GM12878 (cell line): ENCODE measurements around the gene DOK7. TPM values are rescaled to one million over a fixed set of nuclear protein-coding genes. Genes with fewer than 3 reads are reported as not detected.

Source experiments
- ATAC-seq: fragments of 200-7000 bp; cut with Tn5 transposase; 3 replicates; pipeline ENCODE4 v1.9.1; 2020; ENCODE audit warnings: mild to moderate bottlenecking, moderate library complexity
- BruUV-seq: library from RNA; stranded (reverse); fragments of 400-500 nt; replicated peaks from 2 replicates; lab custom pipeline; 2021; lab: Mats Ljungman, UMichigan
- CTCF ChIA-PET: fragments of 300-600 bp; sonication (Branson Sonifier 250); formaldehyde crosslinking; extraction: SDS; loops from one replicate; lab custom pipeline; 2021; ENCODE audit warnings: inconsistent platforms; lab: Yijun Ruan, JAX
- POLR2A ChIA-PET: fragments of 350-600 bp; formaldehyde crosslinking; extraction: SDS; loops from one replicate; lab custom pipeline; 2021; ENCODE audit warnings: inconsistent platforms; lab: Charles Lee
- RAD21 ChIA-PET: fragments of 300-600 bp; sonication (Branson Sonifier 250); formaldehyde crosslinking; loops from one replicate; lab custom pipeline; 2023; ENCODE audit warnings: antibody characterized with exemption; ENCODE audit not compliant: unreplicated experiment; lab: Charles Lee
- SMC1A ChIA-PET: fragments of 300-600 bp; sonication (Branson Sonifier 250); formaldehyde crosslinking; loops from one replicate; lab custom pipeline; 2023; ENCODE audit not compliant: unreplicated experiment, uncharacterized antibody; lab: Charles Lee
- DNase-seq: peaks from one replicate; pipeline ENCODE4 v3.0.0-alpha.2; 2011; ENCODE audit warnings: low read depth, low spot score
- FAIRE-seq: peaks from 3 replicates; lab custom pipeline; 2011; peaks lifted over from hg19 to GRCh38; lab: Jason Lieb, UNC
- H2AFZ ChIP-seq: 2 replicates; pipeline ENCODE4 v1.6.0; 2011; ENCODE audit warnings: low read depth, low read length, control low read depth; ENCODE audit not compliant: control insufficient read depth
- H3K27ac ChIP-seq: 2 replicates; pipeline ENCODE4 v1.5.1; 2011; ENCODE audit warnings: control low read depth; ENCODE audit not compliant: control insufficient read depth, insufficient read depth
- H3K27me3 ChIP-seq, 2 experiments: replicated peaks in 1 of 2; 2 replicates each; pipeline versions ENCODE4 v1.6.0 to v1.6.1; 2011; ENCODE audit warnings: low read length in 1 of 2; ENCODE audit not compliant: control insufficient read depth in 2 of 2, insufficient read depth in 2 of 2
- H3K36me3 ChIP-seq, 2 experiments: 2 replicates each; pipeline ENCODE4 v1.5.1; 2011; ENCODE audit warnings: low read length in 1 of 2; ENCODE audit not compliant: control insufficient read depth in 2 of 2, insufficient read depth in 2 of 2
- H3K4me1 ChIP-seq: 2 replicates; pipeline ENCODE4 v1.6.1; 2011; ENCODE audit warnings: mild to moderate bottlenecking, low read length, moderate library complexity, mixed read lengths; ENCODE audit not compliant: control insufficient read depth, insufficient read depth
- H3K4me2 ChIP-seq: 2 replicates; pipeline ENCODE4 v1.6.0; 2011; ENCODE audit warnings: control low read depth; ENCODE audit not compliant: control insufficient read depth, insufficient read depth
- H3K4me3 ChIP-seq: fragments of 200-600 bp; sonication (generic); 2 replicates; pipeline ENCODE4 v1.5.1; 2016
- H3K79me2 ChIP-seq: 2 replicates; pipeline ENCODE4 v1.6.0; 2011; ENCODE audit warnings: low read length; ENCODE audit not compliant: control insufficient read depth, insufficient read depth
- H3K9ac ChIP-seq: 2 replicates; pipeline ENCODE4 v1.8.0; 2011; ENCODE audit warnings: low read length, control low read depth, mixed read lengths; ENCODE audit not compliant: control insufficient read depth, insufficient read depth
- H3K9me3 ChIP-seq: replicated peaks from 3 replicates; pipeline ENCODE4 v1.5.1; 2011; ENCODE audit warnings: mild to moderate bottlenecking, low read length; ENCODE audit not compliant: control insufficient read depth, insufficient read depth
- H4K20me1 ChIP-seq: 2 replicates; pipeline ENCODE4 v1.6.0; 2011; ENCODE audit not compliant: control insufficient read depth, insufficient read depth
- BMI1 ChIP-seq: fragments of 450-650 bp; IDR thresholded peaks from 2 replicates; pipeline ENCODE4 v1.6.1; 2016; ENCODE audit warnings: mild to moderate bottlenecking, moderate library complexity, borderline replicate concordance
- BRCA1 ChIP-seq: IDR thresholded peaks from 2 replicates; pipeline ENCODE4 v1.6.1; 2011; ENCODE audit warnings: low read depth, low read length, improper control_type of control experiment
- EGR1 ChIP-seq, 2 experiments: IDR thresholded peaks; 1 replicate in 1 of 2; 2 replicates in 1 of 2; pipeline ENCODE4 v1.6.1; 2011 to 2012; ENCODE audit warnings: low read depth in 2 of 2, low read length in 2 of 2, borderline replicate concordance in 1 of 2, mild to moderate bottlenecking in 1 of 2, moderate library complexity in 1 of 2
- FOXM1 ChIP-seq: IDR thresholded peaks from 2 replicates; pipeline ENCODE4 v1.6.1; 2012; ENCODE audit warnings: low read depth, mild to moderate bottlenecking, inconsistent platforms, low read length, moderate library complexity
- PBX3 ChIP-seq: IDR thresholded peaks from 2 replicates; pipeline ENCODE4 v1.6.1; 2011; ENCODE audit warnings: mild to moderate bottlenecking, low read depth, low read length, moderate library complexity; ENCODE audit not compliant: insufficient replicate concordance
- RB1 ChIP-seq: fragments of 450-650 bp; formaldehyde crosslinking; IDR thresholded peaks from 2 replicates; pipeline ENCODE4 v1.6.1; 2017; ENCODE audit warnings: mild to moderate bottlenecking, borderline replicate concordance
- RCOR1 ChIP-seq: conservative IDR thresholded peaks from 2 replicates; pipeline ENCODE4 v1.6.1; 2012; ENCODE audit warnings: low read depth, low read length, improper control_type of control experiment
- STAT3 ChIP-seq: IDR thresholded peaks from 2 replicates; pipeline ENCODE4 v1.6.1; 2011; ENCODE audit warnings: low read depth, low read length, improper control_type of control experiment
- ZBTB33 ChIP-seq: fragments of 450-650 bp; IDR thresholded peaks from 2 replicates; pipeline ENCODE4 v1.6.1; 2017; ENCODE audit warnings: mild to moderate bottlenecking
- WGBS: methylation state at CpG from one replicate; pipeline ENCODE4 v1.1.6; 2016; ENCODE audit warnings: low lambda C conversion rate; ENCODE audit not compliant: insufficient replicate concordance, insufficient coverage; ENCODE audit errors: missing lambda C conversion rate; 5-methylcytosine and 5-hydroxymethylcytosine counted together
- in situ Hi-C: fragments of 300-500 bp; cut with MboI; formaldehyde crosslinking; loops from 9 replicates; pipeline ENCODE4 v1.14.3; 2018; ENCODE audit warnings: mixed read lengths
- intact Hi-C: fragments of 100-400 bp; cut with micrococcal nuclease; formaldehyde crosslinking; loops from one replicate; pipeline ENCODE4 v1.14.2; 2022; ENCODE audit not compliant: unreplicated experiment
- polyA plus RNA-seq, 11 experiments: library from polyadenylated mRNA; depleted of rRNA in 4 of 11; unstranded in 6 of 11; stranded (reverse) in 5 of 11; fragments of >200 nt; fragmentation: Nextera tagmentation in 4 of 11; fragmentation: Illumina TruSeq in 1 of 11; extraction: Ambion mirVana in 4 of 11; extraction: Trizol in 1 of 11; gene quantifications; 1 replicate in 1 of 11; 2 replicates in 10 of 11; pipeline versions ENCODE4 v1.2.1 to v1.2.3, GENCODE V29; 2011 to 2016; ENCODE audit warnings: inconsistent platforms in 2 of 11, missing spikeins in 2 of 11, low read depth in 1 of 11
- total RNA-seq, 4 experiments: library from RNA; depleted of rRNA in 3 of 4; stranded (reverse); fragments of >200 nt in 3 of 4; fragmentation: Illumina TruSeq in 1 of 4; extraction: Trizol in 1 of 4; gene quantifications; 2 replicates each; pipeline versions ENCODE4 v1.2.1 to v1.2.3, GENCODE V29; 2013 to 2021
- TF ChIP-seq, protein P1 (sequence below): fragments of 450-650 bp; formaldehyde crosslinking; IDR thresholded peaks from 2 replicates; pipeline ENCODE4 v1.4.0; 2020; ENCODE audit warnings: mild to moderate bottlenecking, moderate library complexity
- TF ChIP-seq, protein P2 (sequence below): IDR thresholded peaks from 2 replicates; pipeline ENCODE4 v1.6.1; 2011; ENCODE audit warnings: low read depth, mild to moderate bottlenecking, low read length, moderate library complexity, borderline replicate concordance; ENCODE audit errors: extremely low read depth
- TF ChIP-seq, protein P3 (sequence below): IDR thresholded peaks from 2 replicates; pipeline ENCODE4 v1.6.1; 2012; ENCODE audit warnings: low read depth, low read length, improper control_type of control experiment
- TF ChIP-seq, protein P4 (sequence below): IDR thresholded peaks from 2 replicates; pipeline ENCODE4 v1.6.1; 2011; ENCODE audit warnings: low read depth, low read length, improper control_type of control experiment, borderline replicate concordance

The DOK7 gene
- total and polyA plus RNA-seq, 10 of the 15 experiments (the other 5 are each of a cell fraction or from before 2014, with no cell fraction given): 0.04 to 0.46 (median 0.18) TPM; not detected in 4

- TF ChIP-seq, protein P1, sequence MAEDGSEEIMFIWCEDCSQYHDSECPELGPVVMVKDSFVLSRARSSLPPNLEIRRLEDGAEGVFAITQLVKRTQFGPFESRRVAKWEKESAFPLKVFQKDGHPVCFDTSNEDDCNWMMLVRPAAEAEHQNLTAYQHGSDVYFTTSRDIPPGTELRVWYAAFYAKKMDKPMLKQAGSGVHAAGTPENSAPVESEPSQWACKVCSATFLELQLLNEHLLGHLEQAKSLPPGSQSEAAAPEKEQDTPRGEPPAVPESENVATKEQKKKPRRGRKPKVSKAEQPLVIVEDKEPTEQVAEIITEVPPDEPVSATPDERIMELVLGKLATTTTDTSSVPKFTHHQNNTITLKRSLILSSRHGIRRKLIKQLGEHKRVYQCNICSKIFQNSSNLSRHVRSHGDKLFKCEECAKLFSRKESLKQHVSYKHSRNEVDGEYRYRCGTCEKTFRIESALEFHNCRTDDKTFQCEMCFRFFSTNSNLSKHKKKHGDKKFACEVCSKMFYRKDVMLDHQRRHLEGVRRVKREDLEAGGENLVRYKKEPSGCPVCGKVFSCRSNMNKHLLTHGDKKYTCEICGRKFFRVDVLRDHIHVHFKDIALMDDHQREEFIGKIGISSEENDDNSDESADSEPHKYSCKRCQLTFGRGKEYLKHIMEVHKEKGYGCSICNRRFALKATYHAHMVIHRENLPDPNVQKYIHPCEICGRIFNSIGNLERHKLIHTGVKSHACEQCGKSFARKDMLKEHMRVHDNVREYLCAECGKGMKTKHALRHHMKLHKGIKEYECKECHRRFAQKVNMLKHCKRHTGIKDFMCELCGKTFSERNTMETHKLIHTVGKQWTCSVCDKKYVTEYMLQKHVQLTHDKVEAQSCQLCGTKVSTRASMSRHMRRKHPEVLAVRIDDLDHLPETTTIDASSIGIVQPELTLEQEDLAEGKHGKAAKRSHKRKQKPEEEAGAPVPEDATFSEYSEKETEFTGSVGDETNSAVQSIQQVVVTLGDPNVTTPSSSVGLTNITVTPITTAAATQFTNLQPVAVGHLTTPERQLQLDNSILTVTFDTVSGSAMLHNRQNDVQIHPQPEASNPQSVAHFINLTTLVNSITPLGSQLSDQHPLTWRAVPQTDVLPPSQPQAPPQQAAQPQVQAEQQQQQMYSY (CRISPR knock-in tag): no peak
- TF ChIP-seq PBX3 (no peak), STAT3 (no peak)
Measured at GRCh38 chr4:3416821-3417221, 46.3 kb upstream of the DOK7 start (continued).

GRCh38 chr4:3417448-3417847, 45.7 kb upstream of the DOK7 start:
- RAD21 ChIA-PET: no interaction called here
- Histone ChIP-seq H3K27me3 (no peaks in the 10 kb centered on the region; a peak in 1 of 4 replicates), H3K4me2 (no peak overlapping the region), H3K9ac (no peak overlapping the region), H3K36me3 (no peaks in the 10 kb centered on the region), H4K20me1 (no peaks in the 10 kb centered on the region; the same call in 1 of the 2 replicates), H3K4me1 (no peaks in the 10 kb centered on the region; the same call in 1 of the 2 replicates), H3K79me2 (no peaks in the 10 kb centered on the region), H2AFZ (no peak overlapping the region), H3K9me3 (no peaks in the 10 kb centered on the region), H3K27ac (no peak overlapping the region), H3K4me3 (no peak overlapping the region)
- no peak for FAIRE-seq
- SMC1A ChIA-PET: interaction anchor here (1.2 kb wide), 1 partner anchor 71 kb away, joined by 3 read pairs; no protein-coding TSS in a partner anchor
- DNase-seq: no peak
- POLR2A ChIA-PET: no interaction called here
- CTCF ChIA-PET: no interaction called here
- intact Hi-C loops (no loop called here), in situ Hi-C loops (no loop called here)
- ATAC-seq: no peak
- 68% methylated on average over 21 of the region's 21 CpGs for WGBS
- no TSS peak for BruUV-seq
- TF ChIP-seq, protein P2, sequence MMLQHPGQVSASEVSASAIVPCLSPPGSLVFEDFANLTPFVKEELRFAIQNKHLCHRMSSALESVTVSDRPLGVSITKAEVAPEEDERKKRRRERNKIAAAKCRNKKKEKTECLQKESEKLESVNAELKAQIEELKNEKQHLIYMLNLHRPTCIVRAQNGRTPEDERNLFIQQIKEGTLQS: no peak
- TF ChIP-seq FOXM1: no peak
- no peak for TF ChIP-seq EGR1 (IDR thresholded peaks at IDR 0.05; ENCODE audit: borderline replicate concordance in 1 of 2, low read depth in 2 of 2, low read length in 2 of 2)
- TF ChIP-seq RB1: no peak
- TF ChIP-seq BMI1: no peak
- no peak for TF ChIP-seq RCOR1
- no peak for TF ChIP-seq ZBTB33
- TF ChIP-seq BRCA1: no peak
- TF ChIP-seq, protein P3, sequence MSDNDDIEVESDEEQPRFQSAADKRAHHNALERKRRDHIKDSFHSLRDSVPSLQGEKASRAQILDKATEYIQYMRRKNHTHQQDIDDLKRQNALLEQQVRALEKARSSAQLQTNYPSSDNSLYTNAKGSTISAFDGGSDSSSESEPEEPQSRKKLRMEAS: no peak
- TF ChIP-seq, protein P4, sequence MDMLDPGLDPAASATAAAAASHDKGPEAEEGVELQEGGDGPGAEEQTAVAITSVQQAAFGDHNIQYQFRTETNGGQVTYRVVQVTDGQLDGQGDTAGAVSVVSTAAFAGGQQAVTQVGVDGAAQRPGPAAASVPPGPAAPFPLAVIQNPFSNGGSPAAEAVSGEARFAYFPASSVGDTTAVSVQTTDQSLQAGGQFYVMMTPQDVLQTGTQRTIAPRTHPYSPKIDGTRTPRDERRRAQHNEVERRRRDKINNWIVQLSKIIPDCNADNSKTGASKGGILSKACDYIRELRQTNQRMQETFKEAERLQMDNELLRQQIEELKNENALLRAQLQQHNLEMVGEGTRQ: no peak
